Renal pelvis (tissue), 3 donors: ENCODE data around the gene CYP2C8. TPM values are rescaled to one million over a fixed set of nuclear protein-coding genes. Genes with fewer than 3 reads are reported as not detected.

ENCODE experiments used
- polyA plus RNA-seq, 3 donors: library from polyadenylated mRNA; unstranded; fragments of 120-200 nt; gene quantifications; one replicate each; pipeline ENCODE4 v1.2.1, GENCODE V29; 2013; ENCODE audit not compliant: insufficient read length in 3 of 3

Gene CYP2C8
- polyA plus RNA-seq, 3 donors = 2.3 to 7.4 (median 3.0) TPM

Other genes with a start within 250 kb of the CYP2C8 start
- 1 to 10 TPM; 3.0 to 4.8 (median 4.1) TPM for gene CYP2C9, start 130.8 kb downstream of the CYP2C8 start, polyA plus RNA-seq
- gene ACSM6, start 124.7 kb upstream of the CYP2C8 start, polyA plus RNA-seq = under 1 TPM; 0.14 to 0.30 (median 0.23) TPM
- gene PDLIM1, start 221.5 kb upstream of the CYP2C8 start, polyA plus RNA-seq = 10 to 100 TPM; 63.3 to 84.3 (median 83.7) TPM